KOPT-K1 (cell line): ENCODE data around the gene WDR35.
"Not testable (repeated sequence)": the region's sequence is repeated elsewhere in the genome, so short reads cannot be mapped to it uniquely, and the experiment has no call there.

Experiments
- H3K27ac ChIP-seq: fragments of 200-600 bp; sonication (generic); 2 replicates; pipeline ENCODE4 v1.5.1; 2016; ENCODE audit warnings: antibody characterized with exemption, mild to moderate bottlenecking, low read depth, low read length; ENCODE audit not compliant: poor library complexity, severe bottlenecking
- H3K36me3 ChIP-seq: fragments of 200-600 bp; sonication (generic); 2 replicates; pipeline ENCODE4 v1.5.1; 2017; ENCODE audit warnings: antibody characterized with exemption, mild to moderate bottlenecking, low read length, moderate library complexity; ENCODE audit not compliant: insufficient read depth
- H3K9me3 ChIP-seq: fragments of 200-600 bp; sonication (generic); 2 replicates; pipeline ENCODE4 v1.5.1; 2017; ENCODE audit warnings: antibody characterized with exemption, low read length, mild to moderate bottlenecking; ENCODE audit not compliant: insufficient read depth, poor library complexity, severe bottlenecking

Gene WDR35

DNA sequence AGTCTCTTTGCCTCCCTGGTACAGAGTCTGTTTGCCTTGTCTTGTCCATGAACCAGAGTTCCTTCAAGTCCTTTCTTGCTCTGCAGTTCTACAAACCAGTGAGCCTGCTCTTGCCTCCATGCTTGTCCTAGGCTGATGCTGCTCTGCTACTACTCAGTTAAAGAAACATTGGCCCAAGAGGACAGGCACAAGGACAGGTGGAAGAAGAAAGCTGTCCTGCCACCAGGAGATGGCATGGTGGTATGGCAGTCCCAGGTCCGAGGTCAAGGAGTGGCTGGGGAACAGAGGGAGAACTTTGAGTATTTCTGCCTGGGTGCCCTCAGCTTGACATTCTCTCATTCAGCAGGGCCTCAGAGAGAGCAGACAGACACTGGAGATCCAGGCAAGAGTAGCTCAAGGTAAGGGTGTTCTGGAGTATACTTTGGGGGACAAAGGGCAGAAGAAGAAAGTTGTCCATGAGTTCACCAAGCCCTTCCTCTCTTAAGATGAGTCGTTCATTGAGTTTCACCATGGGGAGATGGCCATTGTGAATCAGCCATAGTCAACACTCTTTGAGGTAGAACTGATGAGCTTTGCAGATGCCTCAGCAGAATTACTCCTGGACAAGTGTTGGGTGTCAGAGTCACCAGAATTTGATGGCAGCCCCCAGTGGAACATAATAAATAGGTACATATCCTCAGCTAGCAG, 108.5 kb downstream of the WDR35 start:
- Histone ChIP-seq H3K9me3 (no peaks in the 10 kb centered on the region), H3K36me3 (no peaks in the 10 kb centered on the region), H3K27ac (no peak overlapping the region)

DNA sequence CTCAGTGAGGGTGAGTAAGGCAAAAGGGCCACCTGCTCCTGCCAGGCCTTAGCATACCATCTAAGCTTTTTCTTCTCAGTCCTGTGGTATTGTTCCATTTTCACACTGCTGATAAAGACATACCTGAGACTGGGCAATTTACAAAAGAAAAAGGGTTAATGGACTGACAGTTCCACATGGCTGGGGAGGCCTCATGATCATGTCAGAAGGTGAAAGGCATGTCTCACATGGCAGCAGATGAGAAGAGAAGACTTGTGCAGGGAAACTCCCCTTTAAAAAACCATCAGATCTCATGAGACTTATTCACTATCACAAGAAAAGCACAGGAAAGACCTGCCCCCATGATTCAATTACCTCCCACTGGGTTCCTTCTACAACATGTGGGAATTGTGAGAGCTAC, 109.7 kb downstream of the WDR35 start:
- H3K36me3 ChIP-seq, H3K27ac ChIP-seq, H3K9me3 ChIP-seq: not testable (repeated sequence)

GRCh38 chr2:19879120-19879519, 110.8 kb downstream of the WDR35 start:
- Histone ChIP-seq H3K27ac (no peak overlapping the region), H3K9me3 (no peaks in the 10 kb centered on the region), H3K36me3 (no peaks in the 10 kb centered on the region)

DNA sequence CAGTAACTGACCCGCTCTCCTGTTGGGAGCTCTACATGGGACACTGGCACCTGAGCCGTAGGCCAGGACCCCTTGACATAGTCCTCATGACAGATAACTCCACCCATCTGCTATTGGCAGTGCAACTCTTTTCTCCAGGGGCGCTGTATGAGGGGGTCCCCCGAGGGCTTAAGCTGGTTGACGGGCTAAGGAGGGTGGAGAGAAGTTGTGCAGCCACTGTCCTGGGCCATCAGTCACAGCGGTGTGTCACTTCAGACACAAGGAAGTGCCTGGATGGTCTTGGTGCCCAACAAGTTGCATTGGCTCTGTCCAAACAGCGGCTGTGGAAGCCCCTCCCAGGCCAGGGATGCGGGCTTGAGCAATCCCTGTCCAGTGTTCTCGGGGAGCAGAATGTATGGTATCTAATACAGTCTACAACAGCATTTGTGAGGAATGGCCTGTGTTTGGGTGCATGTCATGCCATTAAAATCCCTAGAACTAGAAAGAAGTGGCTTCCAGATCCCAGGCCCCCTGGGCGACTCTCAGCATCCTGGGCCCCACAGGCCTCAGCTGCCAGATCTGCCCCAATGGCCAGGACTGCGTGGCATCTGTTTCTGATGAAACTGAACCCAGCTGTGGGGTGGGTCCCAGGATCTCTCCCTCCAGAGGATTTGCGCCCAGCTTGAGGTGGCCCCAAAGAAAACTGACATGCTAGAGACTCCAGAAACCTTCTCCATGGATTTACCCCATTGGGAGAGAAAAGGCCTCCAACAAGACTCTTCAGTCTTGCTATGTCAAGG, 111.4 kb downstream of the WDR35 start:
- no peak overlapping the region for H3K27ac ChIP-seq
- H3K36me3 ChIP-seq: no peaks in the 10 kb centered on the region
- no peaks in the 10 kb centered on the region for H3K9me3 ChIP-seq

DNA sequence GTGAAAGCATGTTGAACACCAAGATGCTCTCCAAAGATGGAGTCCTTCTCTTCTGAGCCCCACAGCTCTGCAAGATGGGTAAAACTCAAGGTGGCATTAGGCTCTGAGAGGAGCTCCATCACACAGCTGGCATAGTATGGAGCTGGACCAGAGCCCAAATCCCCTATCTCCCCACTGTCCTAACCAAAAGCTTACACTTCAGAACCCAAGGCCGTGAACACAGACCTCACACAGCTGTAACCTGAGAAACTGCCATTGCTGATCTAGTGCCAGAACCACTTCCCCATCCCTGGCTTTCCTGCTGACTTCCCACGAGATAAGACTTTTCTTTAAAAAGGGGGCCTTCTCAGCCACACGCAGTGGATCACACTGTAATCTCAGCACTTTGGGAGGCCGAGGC, 113.2 kb downstream of the WDR35 start:
- H3K36me3 ChIP-seq: no peaks in the 10 kb centered on the region

DNA sequence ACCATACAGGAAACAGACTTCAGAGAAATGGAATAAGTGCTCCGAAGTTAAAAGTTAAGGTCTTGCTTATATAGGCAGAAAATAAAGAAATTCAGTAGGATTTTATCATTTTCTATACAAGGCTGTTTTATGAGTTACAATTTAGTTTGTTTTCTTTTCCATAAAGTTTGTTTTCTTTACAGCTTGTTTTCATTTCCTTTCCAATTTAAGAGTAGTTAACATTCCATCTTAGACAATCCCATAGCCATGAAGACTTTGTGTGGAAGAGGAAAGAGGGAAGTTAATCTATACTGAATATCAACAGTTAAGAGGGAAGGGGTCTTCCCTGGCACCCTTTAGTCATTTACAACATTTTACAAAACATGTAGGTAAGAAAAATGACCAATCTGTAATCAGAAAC, 114.6 kb downstream of the WDR35 start:
- H3K27ac ChIP-seq: no peak overlapping the region
- no peaks in the 10 kb centered on the region for H3K9me3 ChIP-seq
- no peaks in the 10 kb centered on the region for H3K36me3 ChIP-seq

More for the DNA sequence above, 113.2 kb downstream of the WDR35 start:
- Histone ChIP-seq H3K27ac (no peak overlapping the region), H3K9me3 (no peaks in the 10 kb centered on the region)

DNA sequence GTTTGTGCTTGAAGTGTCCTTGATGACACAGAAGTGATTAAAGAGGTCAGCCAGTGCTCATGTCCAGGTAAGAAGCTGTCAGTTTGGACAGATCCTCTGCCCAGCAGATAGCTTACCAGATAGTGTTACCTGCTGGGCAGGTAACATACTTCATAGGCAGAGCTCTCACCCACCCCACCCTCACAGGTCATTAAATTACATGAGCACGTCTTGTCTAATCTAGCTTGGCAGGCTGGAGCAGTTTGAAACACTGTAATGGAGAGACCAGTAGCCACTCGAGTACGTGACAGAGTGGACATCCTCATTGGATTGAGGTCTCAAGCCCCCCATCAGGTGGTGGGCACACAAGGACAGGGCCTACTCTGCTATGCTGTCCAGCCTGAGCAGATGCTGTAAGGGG, 115.2 kb downstream of the WDR35 start:
- no peaks in the 10 kb centered on the region for H3K36me3 ChIP-seq
- H3K9me3 ChIP-seq: no peaks in the 10 kb centered on the region
- H3K27ac ChIP-seq: no peak overlapping the region

- Histone ChIP-seq H3K27ac (no peak overlapping the region), H3K9me3 (no peaks in the 10 kb centered on the region), H3K36me3 (no peaks in the 10 kb centered on the region)
These were observed 116.9 kb downstream of the WDR35 start for GRCh38 chr2:19873014-19873413.

DNA sequence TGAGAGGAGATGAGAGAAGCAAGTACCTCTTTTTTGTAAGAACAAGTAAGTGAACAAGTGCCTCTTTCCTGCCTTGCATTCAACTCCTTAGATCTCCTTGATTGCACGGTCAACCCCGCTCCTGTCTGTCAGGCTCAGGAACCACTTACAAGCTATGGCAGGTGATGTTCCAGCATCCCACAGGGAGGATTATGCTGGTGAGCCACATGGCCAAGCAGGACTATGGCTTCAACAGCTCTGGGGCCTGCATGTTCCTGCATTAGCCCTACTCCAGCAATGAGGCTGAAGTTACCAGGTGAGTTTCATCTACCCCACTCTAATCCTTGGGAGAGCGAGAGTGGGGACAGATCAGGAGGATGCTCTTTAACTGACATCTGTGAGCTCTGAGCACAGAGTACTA, 117.6 kb downstream of the WDR35 start:
- no peak overlapping the region for H3K27ac ChIP-seq
- no peaks in the 10 kb centered on the region for H3K9me3 ChIP-seq
- no peaks in the 10 kb centered on the region for H3K36me3 ChIP-seq

DNA sequence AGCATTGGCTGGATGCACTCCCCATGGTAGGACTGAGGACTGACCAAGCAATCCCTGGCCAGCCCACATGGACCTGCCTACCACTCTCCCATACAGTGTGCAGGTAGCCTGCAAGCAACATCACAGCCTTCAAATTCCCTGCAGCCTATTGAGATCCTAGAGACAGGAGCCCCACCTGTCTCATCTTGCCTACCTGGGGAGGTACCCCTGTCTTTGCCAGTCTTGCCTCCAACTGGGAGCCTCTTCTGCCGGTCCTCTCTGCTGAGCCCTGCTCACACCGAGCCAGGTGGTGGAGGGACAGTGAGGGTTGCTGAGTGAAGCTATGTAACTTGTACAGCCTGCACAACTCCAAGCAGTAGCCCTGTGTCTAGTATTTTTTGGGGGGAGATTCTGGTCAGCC, 118.1 kb downstream of the WDR35 start:
- Histone ChIP-seq H3K36me3 (no peaks in the 10 kb centered on the region), H3K27ac (no peak overlapping the region), H3K9me3 (no peaks in the 10 kb centered on the region)

GRCh38 chr2:19870792-19871191, 119.1 kb downstream of the WDR35 start:
- no peaks in the 10 kb centered on the region for H3K36me3 ChIP-seq
- no peak overlapping the region for H3K27ac ChIP-seq
- no peaks in the 10 kb centered on the region for H3K9me3 ChIP-seq

- Histone ChIP-seq H3K9me3 (no peaks in the 10 kb centered on the region), H3K36me3 (no peaks in the 10 kb centered on the region), H3K27ac (peak overlapping the region; percentile 48)
These were observed 121.0 kb downstream of the WDR35 start for GRCh38 chr2:19868701-19869580.

DNA sequence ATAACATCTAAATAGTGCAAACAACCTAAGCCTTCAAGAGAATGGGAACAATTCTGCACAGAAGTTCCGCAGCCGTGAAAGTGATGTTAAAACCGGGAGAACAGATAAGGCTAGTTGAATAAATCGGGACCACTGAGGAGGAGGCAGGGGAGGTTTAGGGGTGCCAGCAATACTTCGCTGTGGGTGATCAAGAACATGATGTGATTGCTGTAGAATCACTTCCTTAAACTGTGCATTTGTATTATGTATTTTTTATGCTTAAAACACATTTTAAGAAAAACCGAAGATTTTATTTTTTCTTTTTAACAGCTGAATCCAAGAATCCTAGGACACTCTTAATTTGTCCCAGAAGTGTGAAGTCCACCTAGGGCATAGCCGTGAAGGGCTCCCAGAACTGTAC, 121.7 kb downstream of the WDR35 start:
- Histone ChIP-seq H3K27ac (no peak overlapping the region), H3K36me3 (no peaks in the 10 kb centered on the region)

DNA sequence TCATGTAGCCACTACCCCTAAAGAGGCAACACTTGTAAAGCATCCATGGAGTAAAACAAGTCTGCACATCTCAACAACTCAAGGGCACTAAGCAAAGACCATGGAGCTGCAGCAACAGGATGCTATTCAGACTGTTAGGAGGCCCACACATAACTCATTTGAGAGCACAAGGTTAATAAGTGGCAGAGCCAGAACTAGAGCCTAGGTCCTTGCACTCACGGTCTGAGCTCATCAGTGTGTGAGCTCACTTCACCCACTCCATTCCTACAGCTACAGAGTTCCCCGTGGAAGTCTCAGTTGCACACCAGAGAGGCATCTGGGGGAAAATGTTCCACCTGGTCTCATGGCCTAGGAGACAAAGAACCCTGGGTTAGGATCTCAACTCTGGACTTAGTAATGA, 123.1 kb downstream of the WDR35 start:
- Histone ChIP-seq H3K36me3 (no peaks in the 10 kb centered on the region), H3K27ac (no peak overlapping the region), H3K9me3 (no peaks in the 10 kb centered on the region)

More for the DNA sequence above, 121.7 kb downstream of the WDR35 start:
- no peaks in the 10 kb centered on the region for H3K9me3 ChIP-seq

- H3K9me3 ChIP-seq: no peaks in the 10 kb centered on the region
- H3K36me3 ChIP-seq: no peaks in the 10 kb centered on the region
- H3K27ac ChIP-seq: no peak overlapping the region
These were observed 124.8 kb downstream of the WDR35 start for GRCh38 chr2:19865151-19865550.
